ENCODE measurements around the gene EPS8.

EPS8 gene

DNA sequence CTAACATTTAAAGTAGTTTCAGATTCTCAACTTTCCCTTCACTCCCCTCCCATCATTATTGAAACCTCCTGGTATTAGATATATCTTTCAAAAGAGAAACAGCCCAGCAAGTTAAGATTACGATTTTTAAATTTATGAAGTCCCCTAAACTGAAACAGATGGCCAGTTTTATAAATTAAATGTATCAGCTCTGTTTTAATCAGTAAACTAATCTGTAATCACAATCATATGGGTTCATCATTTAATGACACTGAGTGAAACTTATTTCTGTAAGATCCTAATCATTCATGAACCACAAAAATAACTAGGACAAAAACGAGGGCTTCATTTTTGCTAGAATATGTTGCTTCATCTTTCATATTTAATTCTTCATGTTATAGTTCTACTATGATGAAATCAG, 137.8 kb downstream of the EPS8 start:
- DNase-seq (ENCODE audit: low read depth in 1 of 2, low spot score in 1 of 2) = no peak

DNA sequence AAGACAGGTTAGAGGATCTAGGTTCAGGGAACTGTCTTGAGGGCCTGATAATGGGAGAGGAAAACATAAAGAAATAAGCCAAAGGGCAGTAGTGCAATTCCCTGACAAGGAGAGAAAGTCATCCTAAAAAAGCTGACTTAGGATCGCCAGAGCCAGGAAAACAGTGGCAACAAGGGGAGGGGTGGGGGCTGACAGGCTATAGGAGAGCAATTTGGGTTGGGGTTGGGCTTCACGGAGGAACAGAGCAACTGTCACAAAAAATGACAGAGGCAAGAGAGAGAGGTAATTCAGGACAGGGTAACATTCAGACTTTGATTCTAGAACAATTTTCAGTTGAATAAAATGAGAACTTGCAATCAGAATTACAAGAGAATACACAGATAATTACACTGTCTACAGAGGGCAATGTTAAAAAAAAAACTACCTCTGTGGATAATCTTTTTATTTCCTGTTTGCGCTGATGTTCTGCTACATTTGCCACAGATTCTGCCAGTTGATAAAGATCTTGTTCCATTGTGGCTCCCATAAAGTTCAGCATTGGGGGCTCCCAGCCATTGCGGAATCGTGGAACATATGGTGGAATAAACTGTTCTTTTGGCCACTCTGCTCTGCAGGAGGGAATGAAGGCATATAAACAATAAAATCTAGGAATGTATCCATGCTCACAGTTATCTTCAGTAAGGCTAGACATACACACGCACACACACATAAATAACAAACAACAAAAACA, 138.6 kb downstream of the EPS8 start:
- no peak for DNase-seq (ENCODE audit: low read depth in 1 of 2, low spot score in 1 of 2)
- no peak for TF ChIP-seq JUND (IDR thresholded peaks at IDR 0.05; ENCODE audit: low read depth)
- in situ Hi-C loops (cut with HindIII; ENCODE audit: low pct_unique_long_range_greater_than_20kb, low sequenced_read_pairs) = no loop called here

More for the DNA sequence above, 137.8 kb downstream of the EPS8 start:
- TF ChIP-seq JUND (IDR thresholded peaks at IDR 0.05; ENCODE audit: low read depth) = no peak
- in situ Hi-C loops (cut with HindIII; ENCODE audit: low pct_unique_long_range_greater_than_20kb, low sequenced_read_pairs) = no loop called here

DNA sequence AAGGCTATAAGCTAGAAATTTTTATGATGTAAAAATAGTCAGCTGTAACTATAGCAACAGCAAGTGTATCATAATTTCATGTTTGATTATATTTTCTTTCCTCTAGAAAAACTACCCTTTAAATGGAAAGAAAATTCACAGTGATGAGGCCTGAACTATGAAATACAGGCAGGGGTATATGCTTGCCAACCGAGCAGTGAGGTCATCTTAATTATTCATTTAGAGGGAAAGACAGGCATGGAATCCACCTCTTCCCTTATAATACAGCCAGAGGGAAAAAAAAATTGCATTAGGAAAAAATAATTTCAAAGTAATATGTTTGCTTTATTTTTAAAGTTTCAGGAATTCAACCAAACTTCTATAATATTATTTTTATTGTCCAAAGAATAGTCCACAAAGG, 139.8 kb downstream of the EPS8 start:
- DNase-seq (ENCODE audit: low read depth in 1 of 2, low spot score in 1 of 2) = no peak
- in situ Hi-C loops (cut with HindIII; ENCODE audit: low pct_unique_long_range_greater_than_20kb, low sequenced_read_pairs) = no loop called here
- TF ChIP-seq JUND (IDR thresholded peaks at IDR 0.05; ENCODE audit: low read depth) = no peak

DNA sequence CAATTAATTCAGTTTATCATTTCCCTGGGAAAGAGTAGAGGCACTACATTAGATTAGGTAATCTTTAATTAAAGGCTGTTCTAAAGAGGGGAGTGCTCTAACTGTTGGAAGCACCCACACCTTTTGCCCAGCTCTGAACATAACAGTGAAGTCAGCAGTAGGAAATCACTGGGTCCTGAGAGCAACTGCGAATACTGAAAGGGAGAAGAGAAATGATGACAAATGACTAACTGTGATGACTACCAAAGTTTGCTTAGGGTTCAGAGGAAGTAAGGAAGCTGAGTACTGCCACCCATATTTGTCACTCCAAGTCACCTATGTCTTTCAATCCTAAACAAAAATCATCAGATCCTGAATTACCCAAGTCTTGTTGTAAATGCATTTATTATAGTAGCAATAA, 140.6 kb downstream of the EPS8 start:
- no peak for TF ChIP-seq JUND (IDR thresholded peaks at IDR 0.05; ENCODE audit: low read depth)
- no peak for DNase-seq (ENCODE audit: low read depth in 1 of 2, low spot score in 1 of 2)
- in situ Hi-C loops (cut with HindIII; ENCODE audit: low pct_unique_long_range_greater_than_20kb, low sequenced_read_pairs) = no loop called here

DNA sequence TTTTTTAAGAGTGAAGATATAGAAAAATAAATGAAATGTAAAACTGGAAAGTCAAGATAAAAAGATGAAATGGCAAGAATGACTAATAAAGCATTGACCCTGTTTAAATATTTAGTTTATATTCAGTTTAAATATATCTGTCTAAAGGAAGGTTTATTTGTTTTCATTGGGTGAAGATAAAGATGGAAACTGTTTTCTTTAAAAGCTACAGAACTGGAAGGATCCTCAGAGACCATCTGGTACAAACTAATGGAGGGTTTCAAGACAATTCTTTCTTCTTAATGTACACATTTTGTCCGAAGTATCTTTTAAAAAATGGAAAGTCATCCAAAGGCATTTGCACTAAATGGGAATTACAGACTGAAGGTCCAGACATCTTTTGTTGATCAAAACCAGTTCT, 142.6 kb downstream of the EPS8 start:
- in situ Hi-C loops (cut with HindIII; ENCODE audit: low pct_unique_long_range_greater_than_20kb, low sequenced_read_pairs) = no loop called here
- no peak for TF ChIP-seq JUND (IDR thresholded peaks at IDR 0.05; ENCODE audit: low read depth)
- no peak for DNase-seq (ENCODE audit: low read depth in 1 of 2, low spot score in 1 of 2)

DNA sequence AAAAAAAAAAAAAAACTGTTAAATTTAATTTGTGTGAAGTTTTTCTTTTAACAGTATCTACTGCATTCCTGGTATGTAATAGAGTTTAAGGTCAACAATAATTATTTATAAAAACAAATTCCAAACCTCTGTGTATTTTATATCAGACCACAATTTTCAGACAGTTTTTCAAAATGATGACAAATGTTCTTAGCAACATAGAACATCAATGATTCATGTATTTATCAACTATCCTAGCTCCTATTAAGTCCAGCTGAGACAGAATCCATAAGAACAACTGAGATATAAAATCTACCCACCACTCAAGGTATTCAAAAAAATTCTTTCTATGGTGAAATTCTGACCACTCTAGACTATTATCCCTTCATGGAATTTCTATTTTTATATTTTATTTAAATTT, 144.5 kb downstream of the EPS8 start:
- in situ Hi-C loops (cut with HindIII; ENCODE audit: low pct_unique_long_range_greater_than_20kb, low sequenced_read_pairs) = no loop called here
- no peak for DNase-seq (ENCODE audit: low read depth in 1 of 2, low spot score in 1 of 2)
- TF ChIP-seq JUND (IDR thresholded peaks at IDR 0.05; ENCODE audit: low read depth) = no peak

DNA sequence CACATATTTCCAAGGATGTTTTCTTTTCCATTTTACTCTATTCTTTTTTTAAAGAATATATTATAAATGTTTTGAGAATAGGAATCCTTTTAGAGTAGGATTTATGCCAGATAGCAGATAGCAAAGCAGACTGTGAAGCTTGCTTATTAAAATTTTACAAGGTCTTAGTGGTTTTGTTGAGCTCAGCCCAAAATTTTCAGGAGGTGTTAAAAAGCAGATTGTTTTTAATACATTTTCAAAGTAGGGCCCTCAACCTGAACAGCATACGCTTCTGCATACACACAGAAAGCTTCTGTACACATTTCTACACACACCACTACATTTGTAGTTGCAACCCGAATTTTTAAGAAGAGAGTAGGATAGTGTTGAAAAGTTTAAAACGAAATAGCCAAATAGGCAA, 151.0 kb downstream of the EPS8 start:
- in situ Hi-C loops (cut with HindIII; ENCODE audit: low pct_unique_long_range_greater_than_20kb, low sequenced_read_pairs) = no loop called here
- no peak for DNase-seq (ENCODE audit: low read depth in 1 of 2, low spot score in 1 of 2)
- no peak for TF ChIP-seq JUND (IDR thresholded peaks at IDR 0.05; ENCODE audit: low read depth)

DNA sequence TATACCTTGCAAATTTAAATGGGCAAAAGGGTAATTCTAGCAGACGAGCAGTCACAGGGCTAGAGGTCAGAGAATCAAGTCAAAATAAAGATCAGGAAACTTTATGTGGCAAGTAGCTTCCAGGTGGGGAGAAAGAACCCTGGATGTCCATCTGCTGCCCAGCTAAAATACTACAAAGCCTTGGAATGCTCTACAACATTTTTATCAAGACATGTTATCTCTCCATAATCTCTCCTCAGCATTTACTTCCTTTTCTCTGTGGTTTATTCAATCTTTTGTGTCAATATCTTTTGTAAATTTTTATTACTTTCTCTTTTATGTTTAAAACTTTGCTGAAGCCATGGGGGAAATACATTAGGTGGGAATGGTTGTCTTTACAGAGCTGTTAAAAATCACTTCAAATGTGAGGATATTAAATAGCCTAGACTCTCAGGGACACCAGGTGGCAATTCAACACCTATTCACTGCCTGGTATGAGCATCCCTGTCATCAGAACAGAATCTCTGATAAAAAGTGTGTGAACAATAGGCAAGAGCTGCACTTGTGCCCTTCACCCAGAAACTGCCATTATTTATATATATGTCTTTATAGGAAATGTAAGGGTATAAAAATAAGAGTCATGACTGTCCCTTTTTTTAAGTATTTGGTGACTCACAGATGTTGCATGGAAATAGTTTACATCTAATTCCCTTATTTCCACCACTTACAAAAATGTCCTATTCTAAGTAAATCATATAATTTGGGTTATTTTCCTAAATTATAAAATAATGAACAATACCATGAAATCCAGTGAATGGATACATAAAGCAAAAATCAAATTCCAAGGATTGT, 152.9 kb downstream of the EPS8 start:
- TF ChIP-seq JUND (IDR thresholded peaks at IDR 0.05; ENCODE audit: low read depth) = no peak
- no peak for DNase-seq (ENCODE audit: low read depth in 1 of 2, low spot score in 1 of 2)
- in situ Hi-C loops (cut with HindIII; ENCODE audit: low pct_unique_long_range_greater_than_20kb, low sequenced_read_pairs) = no loop called here

DNA sequence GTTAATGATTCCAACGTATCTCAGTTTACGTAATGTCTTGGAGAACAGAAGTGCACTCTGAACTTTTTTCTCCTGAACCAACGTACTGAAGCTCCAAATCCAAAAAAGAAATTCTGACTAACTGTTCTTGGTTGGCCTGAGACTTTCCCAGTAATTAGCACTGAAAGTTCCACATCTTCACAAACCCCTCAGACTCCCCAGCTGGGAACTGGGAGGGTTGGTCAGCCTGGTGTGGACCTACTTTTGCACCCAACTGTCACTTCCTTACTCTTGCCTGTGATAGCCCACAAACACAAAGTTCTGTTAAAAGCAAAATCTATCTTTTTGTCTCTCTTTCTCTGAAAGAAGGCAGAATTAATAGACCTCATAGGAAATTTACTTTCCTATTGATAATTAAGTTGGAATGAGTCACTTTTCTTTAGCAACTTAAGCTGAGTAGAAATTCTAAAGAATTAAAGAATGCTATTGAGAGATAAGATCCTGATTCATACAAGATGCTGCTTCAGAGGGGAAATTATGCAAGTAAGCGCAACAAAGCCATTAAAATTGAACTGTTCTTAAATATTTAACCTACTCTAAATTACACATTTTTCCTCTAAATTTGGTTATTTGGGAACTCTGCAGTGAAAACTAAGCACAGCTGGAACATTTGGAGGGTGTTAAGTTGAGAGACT, 155.0 kb downstream of the EPS8 start:
- in situ Hi-C loops (cut with HindIII; ENCODE audit: low pct_unique_long_range_greater_than_20kb, low sequenced_read_pairs) = no loop called here
- no peak for DNase-seq (ENCODE audit: low read depth in 1 of 2, low spot score in 1 of 2)
- TF ChIP-seq JUND (IDR thresholded peaks at IDR 0.05; ENCODE audit: low read depth) = no peak

DNA sequence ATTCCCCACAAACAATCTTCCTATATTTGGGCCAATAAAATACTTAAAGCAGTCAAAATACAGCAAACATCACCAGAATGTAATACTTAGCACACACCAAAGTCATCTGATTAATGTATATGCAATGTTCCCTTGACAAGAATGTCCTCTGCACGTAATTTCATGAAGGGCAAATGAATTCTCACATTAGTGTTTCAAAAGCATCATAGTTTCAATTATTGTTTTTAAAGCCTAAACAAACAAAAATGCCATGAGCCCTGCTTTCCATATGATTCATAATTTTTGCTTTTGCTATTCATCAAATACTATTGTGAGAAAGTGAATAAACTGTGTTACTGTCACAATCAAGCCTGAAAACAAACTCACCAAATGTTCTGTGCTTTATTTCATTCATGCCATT, 156.0 kb downstream of the EPS8 start:
- no peak for TF ChIP-seq JUND (IDR thresholded peaks at IDR 0.05; ENCODE audit: low read depth)
- DNase-seq (ENCODE audit: low read depth in 1 of 2, low spot score in 1 of 2) = no peak
- in situ Hi-C loops (cut with HindIII; ENCODE audit: low pct_unique_long_range_greater_than_20kb, low sequenced_read_pairs) = no loop called here

DNA sequence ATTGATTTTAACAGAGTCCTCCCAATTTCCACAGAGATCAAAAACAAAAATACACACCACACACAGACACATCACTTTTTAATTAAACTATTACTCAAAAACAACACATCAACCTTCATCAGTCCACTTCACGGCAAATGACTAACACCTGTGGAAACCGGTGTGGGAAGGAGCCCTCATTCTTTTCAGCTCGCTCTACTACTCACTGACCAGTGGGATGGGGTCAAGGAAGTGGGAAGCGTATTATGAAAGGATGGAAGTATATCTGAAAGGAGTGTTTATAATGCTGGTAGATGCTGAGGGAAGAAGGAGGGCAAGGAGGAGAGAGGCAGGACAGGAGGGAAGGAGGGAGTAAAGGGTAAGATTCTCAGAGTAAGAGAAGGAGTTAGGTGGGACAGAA, 156.5 kb downstream of the EPS8 start:
- DNase-seq (ENCODE audit: low read depth in 1 of 2, low spot score in 1 of 2) = no peak
- no peak for TF ChIP-seq JUND (IDR thresholded peaks at IDR 0.05; ENCODE audit: low read depth)
- in situ Hi-C loops (cut with HindIII; ENCODE audit: low pct_unique_long_range_greater_than_20kb, low sequenced_read_pairs) = no loop called here

DNA sequence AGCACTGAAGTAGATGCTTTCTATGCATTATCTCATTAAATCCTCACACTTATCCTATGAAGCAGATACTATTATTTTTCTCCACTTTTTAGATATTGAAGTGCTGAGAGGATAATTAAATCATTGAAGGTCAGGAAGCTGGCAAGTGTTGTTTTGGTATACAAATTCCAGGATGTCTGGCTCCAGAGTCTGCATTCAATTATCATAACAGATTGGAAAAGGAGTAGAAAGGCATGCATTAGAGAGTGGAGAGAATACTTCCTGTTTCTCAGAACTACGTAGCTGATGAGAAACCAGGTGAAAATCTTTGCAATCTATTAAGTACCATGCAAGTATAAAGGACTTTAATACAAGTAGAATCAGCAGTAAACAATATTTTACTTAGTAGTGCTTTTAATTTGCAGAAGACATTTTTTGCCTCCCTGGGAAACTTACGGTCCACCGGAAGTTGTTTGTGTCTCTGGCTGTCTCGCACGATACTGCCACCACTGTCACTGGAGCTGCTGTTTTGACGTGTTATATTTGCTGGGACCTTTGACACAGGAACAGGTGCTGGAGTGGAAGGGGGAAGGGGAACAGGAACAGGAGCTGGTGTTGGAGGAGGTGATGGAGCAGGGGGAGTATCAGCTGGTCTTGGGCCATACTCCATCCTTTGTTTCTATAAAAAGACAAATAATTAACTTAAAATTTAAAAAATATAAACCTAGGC, 158.0 kb downstream of the EPS8 start:
- in situ Hi-C loops (cut with HindIII; ENCODE audit: low pct_unique_long_range_greater_than_20kb, low sequenced_read_pairs) = no loop called here
- no peak for TF ChIP-seq JUND (IDR thresholded peaks at IDR 0.05; ENCODE audit: low read depth)
- no peak for DNase-seq (ENCODE audit: low read depth in 1 of 2, low spot score in 1 of 2)

All from T47D (cell line).